Kidney (tissue), 14 donors: ENCODE data around the gene PGK1. TPM values are rescaled to one million over a fixed set of nuclear protein-coding genes. Genes with fewer than 3 reads are reported as not detected.
"Not testable (repeated sequence)": the region's sequence is repeated elsewhere in the genome, so short reads cannot be mapped to it uniquely, and the experiment has no call there.

Source experiments
- DNase-seq, 5 donors: peaks; one replicate each; pipeline ENCODE4 v3.0.0-alpha.2; 2013 to 2020
- FAIRE-seq: peaks from 2 replicates; lab custom pipeline; 2012; peaks lifted over from hg19 to GRCh38; lab: Jason Lieb, UNC
- H3K27ac ChIP-seq, 2 donors: one replicate each; pipeline ENCODE4 v1.7.0; 2013; ENCODE audit warnings: low read depth in 2 of 2, low read length in 2 of 2, inconsistent platforms in 1 of 2
- H3K27me3 ChIP-seq: one replicate; pipeline ENCODE4 v1.7.1; 2013; ENCODE audit warnings: low read length, inconsistent platforms; ENCODE audit not compliant: control insufficient read depth, insufficient read depth
- H3K36me3 ChIP-seq, 3 donors: one replicate each; pipeline versions ENCODE4 v1.7.0 to v1.7.1; 2013; ENCODE audit warnings: low read length in 3 of 3, control low read depth in 1 of 3, inconsistent platforms in 1 of 3; ENCODE audit not compliant: insufficient read depth in 3 of 3, control insufficient read depth in 2 of 3
- H3K4me1 ChIP-seq, 3 donors: one replicate each; pipeline versions ENCODE4 v1.7.0 to v1.7.1; 2013; ENCODE audit warnings: low read length in 3 of 3, inconsistent platforms in 1 of 3, low read depth in 1 of 3; ENCODE audit not compliant: control insufficient read depth in 2 of 3, insufficient read depth in 2 of 3
- H3K4me3 ChIP-seq, 3 donors: one replicate each; pipeline versions ENCODE4 v1.7.0 to v1.8.1; 2013; ENCODE audit warnings: low read length in 3 of 3, control low read depth in 1 of 3, inconsistent platforms in 1 of 3
- H3K9ac ChIP-seq, 3 donors: one replicate each; pipeline versions ENCODE4 v1.7.0 to v1.7.1; 2013; ENCODE audit warnings: low read length in 3 of 3, control low read depth in 1 of 3, inconsistent platforms in 1 of 3
- H3K9me3 ChIP-seq, 3 donors: one replicate each; pipeline versions ENCODE4 v1.7.0 to v1.7.1; 2013; ENCODE audit warnings: low read length in 3 of 3, control low read depth in 1 of 3, inconsistent platforms in 1 of 3; ENCODE audit not compliant: control insufficient read depth in 2 of 3, insufficient read depth in 1 of 3
- intact Hi-C: fragments of 100-400 bp; cut with DNase I; formaldehyde crosslinking; loops from one replicate; pipeline ENCODE4 v1.11.1; 2022
- polyA plus RNA-seq: library from polyadenylated mRNA; stranded (reverse); fragments of 350-450 nt; fragmentation: Illumina TruSeq; extraction: RNeasy Lipid Tissue Mini Kit (QIAGEN cat#74804); gene quantifications from one replicate; pipeline ENCODE4 v1.2.3, GENCODE V29; 2014; ENCODE audit warnings: low read depth, low replicate concordance; ENCODE audit not compliant: insufficient read depth
- total RNA-seq: library from RNA; stranded (reverse); fragmentation: NEBNext Ultra II Directional; extraction: Animal tissue kit (Norgen Biotek cat#: 25700); gene quantifications from one replicate; pipeline ENCODE4 v1.2.1, GENCODE V29; 2021
- TF ChIP-seq, protein P1 (sequence below): IDR thresholded peaks from 3 replicates; pipeline ENCODE4 v1.5.1; 2012; ENCODE audit warnings: mild to moderate bottlenecking, moderate library complexity, borderline replicate concordance; ENCODE audit not compliant: insufficient read depth; ENCODE audit errors: extremely low read depth
- donor health status: control.
- donor health status: control.
- donor health status: control.
- donor health status: control.
- donor health status: control.
- donor health status: DM: yes; HTN: yes; CAD: no.
- donor health status: Normal renal cell carcinoma (clear cell type).

The PGK1 gene
- total and polyA plus RNA-seq, 2 donors from 2014 or later, result 356 to 471 TPM

DNA sequence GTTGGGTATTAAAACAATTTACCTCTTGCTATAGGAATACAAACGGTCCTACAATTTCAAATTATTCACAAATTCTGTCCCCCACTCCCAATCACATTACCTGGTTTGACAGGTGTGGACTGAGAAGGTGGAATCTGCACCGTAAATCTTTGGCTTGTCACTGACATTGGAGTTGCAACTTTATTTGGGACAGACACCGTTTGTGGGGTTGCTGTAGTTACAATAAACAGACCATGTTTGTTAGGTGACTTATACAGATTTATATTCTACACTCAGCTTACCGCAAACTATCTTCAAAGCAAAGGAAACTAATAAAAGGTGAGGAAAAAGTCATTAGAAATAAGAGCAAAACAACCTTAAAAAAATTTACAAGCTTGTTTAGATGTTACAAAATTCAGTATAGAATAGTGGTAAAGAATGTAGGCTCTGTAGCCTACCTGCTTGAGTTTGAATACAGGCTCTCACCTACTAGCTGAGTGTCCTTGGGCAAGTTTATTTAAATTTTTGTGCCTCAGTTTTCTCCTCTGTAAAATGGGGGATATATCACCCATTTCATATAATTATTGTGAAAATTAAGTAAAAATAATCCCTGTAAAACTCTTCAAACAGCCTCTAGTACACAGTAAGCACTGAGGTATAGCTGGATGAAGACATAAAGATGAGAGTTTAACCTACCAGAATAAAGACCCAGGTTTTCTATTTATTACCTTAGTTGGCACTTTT lies 29.4 kb downstream of the PGK1 start:
- TF ChIP-seq, protein P1, sequence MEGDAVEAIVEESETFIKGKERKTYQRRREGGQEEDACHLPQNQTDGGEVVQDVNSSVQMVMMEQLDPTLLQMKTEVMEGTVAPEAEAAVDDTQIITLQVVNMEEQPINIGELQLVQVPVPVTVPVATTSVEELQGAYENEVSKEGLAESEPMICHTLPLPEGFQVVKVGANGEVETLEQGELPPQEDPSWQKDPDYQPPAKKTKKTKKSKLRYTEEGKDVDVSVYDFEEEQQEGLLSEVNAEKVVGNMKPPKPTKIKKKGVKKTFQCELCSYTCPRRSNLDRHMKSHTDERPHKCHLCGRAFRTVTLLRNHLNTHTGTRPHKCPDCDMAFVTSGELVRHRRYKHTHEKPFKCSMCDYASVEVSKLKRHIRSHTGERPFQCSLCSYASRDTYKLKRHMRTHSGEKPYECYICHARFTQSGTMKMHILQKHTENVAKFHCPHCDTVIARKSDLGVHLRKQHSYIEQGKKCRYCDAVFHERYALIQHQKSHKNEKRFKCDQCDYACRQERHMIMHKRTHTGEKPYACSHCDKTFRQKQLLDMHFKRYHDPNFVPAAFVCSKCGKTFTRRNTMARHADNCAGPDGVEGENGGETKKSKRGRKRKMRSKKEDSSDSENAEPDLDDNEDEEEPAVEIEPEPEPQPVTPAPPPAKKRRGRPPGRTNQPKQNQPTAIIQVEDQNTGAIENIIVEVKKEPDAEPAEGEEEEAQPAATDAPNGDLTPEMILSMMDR, result no peak
- H3K9me3 ChIP-seq, result no peaks in the 10 kb centered on the region
- intact Hi-C loops, result no loop called here
- FAIRE-seq (no peak), DNase-seq (no peak)
- no peak overlapping the region for H3K4me3 ChIP-seq
- H3K27me3 ChIP-seq, result no peaks in the 10 kb centered on the region
- peaks cover 0 to 2% (median 0%) of the 10 kb centered on the region in 3 donors for H3K4me1 ChIP-seq
- peaks cover 0 to 14% (median 0%) of the 10 kb centered on the region in 3 donors for H3K36me3 ChIP-seq
- no peak overlapping the region for H3K9ac ChIP-seq
- no peak overlapping the region for H3K27ac ChIP-seq

DNA sequence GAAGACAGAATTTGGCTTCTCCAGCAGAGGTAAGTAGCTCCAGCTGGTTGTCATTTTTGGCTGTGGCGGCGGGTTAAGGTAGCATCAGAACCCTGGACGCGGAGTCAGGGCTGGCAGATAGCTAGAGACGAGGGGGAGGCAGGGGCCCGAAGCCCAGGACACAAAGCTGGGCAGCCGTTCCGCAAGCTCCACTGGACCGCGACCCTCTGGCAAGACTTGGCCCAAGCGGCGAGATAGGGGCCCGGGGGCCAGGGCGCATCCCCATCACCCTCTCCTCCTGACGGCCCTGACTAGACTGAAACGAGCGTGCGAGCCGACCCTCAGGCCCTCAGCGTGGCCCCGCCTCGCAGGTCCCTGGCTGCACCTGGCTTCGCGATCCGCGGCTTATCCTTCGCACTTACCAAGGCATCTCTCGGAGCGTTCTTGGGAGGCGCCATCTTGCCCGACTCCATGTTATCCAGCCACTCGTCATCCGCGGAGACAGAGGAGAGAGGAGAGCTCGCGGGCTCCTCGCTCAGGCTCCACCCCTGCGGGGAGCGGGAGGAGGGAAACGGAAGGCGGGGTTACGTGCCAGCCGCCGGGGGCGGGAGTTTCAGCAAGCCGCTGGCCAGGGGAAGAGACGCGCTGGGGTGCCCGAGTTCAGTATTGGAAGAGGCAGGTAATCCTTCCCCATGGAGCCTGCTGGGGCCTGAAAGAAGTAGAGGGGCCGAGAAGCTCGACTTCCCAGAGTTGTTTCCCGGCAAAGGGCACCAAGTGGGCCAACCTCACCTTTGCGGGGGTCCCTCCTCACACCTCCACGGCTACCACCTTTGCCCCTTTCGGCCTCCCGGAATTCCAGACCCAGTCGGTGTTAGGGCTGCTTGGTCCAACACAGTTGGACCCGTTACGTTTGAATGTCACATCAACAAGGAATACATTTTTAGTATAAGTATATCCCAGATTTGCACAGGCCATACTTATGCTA lies 35.4 kb downstream of the PGK1 start, which contains the start of gene TAF9B:
Gene TAF9B (minus strand): TSS at position 491 of the 964 bp plus-strand sequence. CDS start 39 bp downstream, at position 452.
- no peaks in the 10 kb centered on the region for H3K9me3 ChIP-seq
- peak within 1 kb of the TSS; percentile 66 to 82 (median 72) for H3K4me3 ChIP-seq
- peak; percentile 88 to 95 (median 90) for DNase-seq
- peak within 1 kb of the TSS; percentile 57 to 87 (median 67) for H3K9ac ChIP-seq
- FAIRE-seq, result peak; percentile 93
- H3K27ac ChIP-seq, result peak within 1 kb of the TSS; percentile 72 to 74
- H3K27me3 ChIP-seq, result no peaks in the 10 kb centered on the region
- TF ChIP-seq, protein P1, result no peak
- H3K36me3 ChIP-seq, result peaks cover 0 to 5% (median 0%) of the 10 kb centered on the region in 3 donors
- peaks cover 0 to 3% (median 0%) of the 10 kb centered on the region in 3 donors for H3K4me1 ChIP-seq
- intact Hi-C loops, result no loop called here

DNA sequence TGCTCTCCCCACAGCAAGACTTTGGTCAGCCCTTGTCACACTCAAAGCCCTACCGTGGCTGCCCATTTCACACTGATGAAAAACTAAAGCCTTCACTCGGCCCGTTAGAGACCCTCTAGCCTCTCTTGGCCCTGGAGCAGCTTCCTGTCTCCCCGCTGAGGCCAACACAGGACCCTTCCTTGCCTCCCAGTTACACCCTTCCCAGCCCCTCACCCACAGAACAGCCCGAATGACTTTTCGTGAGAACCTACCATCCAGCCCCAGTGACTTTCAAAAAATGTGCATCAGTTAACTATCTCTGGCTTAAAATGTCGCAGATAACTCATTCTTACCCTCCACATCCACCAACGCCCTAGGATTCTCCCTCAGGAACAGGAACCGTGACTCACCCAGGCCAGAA lies 36.2 kb downstream of the PGK1 start:
- H3K9ac ChIP-seq, result no peak overlapping the region
- FAIRE-seq (no peak), DNase-seq (no peak)
- TF ChIP-seq, protein P1, result no peak
- no peaks in the 10 kb centered on the region for H3K27me3 ChIP-seq
- no peaks in the 10 kb centered on the region for H3K9me3 ChIP-seq
- H3K27ac ChIP-seq, result no peak overlapping the region
- intact Hi-C loops, result no loop called here
- H3K36me3 ChIP-seq, result peaks cover 0 to 5% (median 0%) of the 10 kb centered on the region in 3 donors
- H3K4me1 ChIP-seq, result peaks cover 0 to 3% (median 0%) of the 10 kb centered on the region in 3 donors
- peak overlapping the region in 1 of 3 donors; percentile 82 for H3K4me3 ChIP-seq

DNA sequence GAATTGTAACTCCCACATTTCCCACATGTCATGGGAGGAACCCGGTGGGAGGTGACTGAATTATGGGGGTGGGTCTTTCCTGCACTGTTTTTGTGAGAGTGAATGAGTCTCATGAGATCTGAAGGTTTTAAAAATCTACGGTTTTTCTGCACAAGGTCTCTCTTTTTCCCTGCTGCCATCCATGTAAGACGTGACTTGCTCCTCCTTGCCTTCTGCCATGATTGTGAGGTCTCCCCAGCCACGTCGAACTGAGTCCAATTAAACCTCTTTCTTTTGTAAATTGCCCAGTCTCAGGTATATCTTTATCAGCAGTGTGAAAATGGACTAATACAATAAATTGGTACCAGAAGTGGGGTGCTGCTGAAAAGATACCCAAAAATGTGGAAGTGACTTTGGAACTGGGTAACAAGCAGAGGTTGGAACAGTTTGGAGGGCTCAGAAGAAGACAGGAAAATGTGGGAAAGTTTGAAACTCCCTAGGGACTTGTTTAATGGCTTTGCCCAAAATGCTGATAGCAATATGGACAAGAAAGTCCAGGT lies 43.0 kb downstream of the PGK1 start:
- H3K4me1 ChIP-seq, FAIRE-seq, DNase-seq, H3K36me3 ChIP-seq, H3K4me3 ChIP-seq, intact Hi-C loops, H3K9ac ChIP-seq, H3K27ac ChIP-seq, H3K9me3 ChIP-seq, H3K27me3 ChIP-seq: not testable (repeated sequence)

DNA sequence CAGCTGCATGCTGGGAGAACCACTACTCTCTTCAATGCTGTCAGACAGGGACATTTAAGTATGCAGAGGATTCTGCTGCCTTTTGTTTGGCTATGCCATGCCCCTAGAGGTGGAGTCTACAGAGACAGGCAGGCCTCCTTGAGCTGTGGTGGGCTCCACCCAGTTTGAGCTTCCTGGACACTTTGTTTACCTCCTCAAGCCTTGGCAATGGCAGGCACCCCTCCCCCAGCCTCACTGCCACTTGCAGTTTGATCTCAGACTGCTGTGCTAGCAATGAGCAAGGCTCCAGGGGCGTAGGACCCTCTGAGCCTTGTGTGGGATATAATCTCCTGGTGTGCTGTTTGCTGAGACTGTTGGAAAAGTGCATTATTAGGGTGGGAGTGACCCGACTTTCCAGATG lies 53.3 kb downstream of the PGK1 start:
- H3K27ac ChIP-seq, FAIRE-seq, H3K36me3 ChIP-seq, intact Hi-C loops, H3K4me1 ChIP-seq, H3K9me3 ChIP-seq, DNase-seq, H3K27me3 ChIP-seq, H3K4me3 ChIP-seq, H3K9ac ChIP-seq: not testable (repeated sequence)
